Measurements from ENCODE around the gene ATP10B. TPM values are rescaled to one million over a fixed set of nuclear protein-coding genes. Genes with fewer than 3 reads are reported as not detected.

Gene ATP10B
- total and polyA plus RNA-seq, 10 of the 15 experiments (the other 5 are each of a cell fraction or from before 2014, with no cell fraction given), result not detected

GRCh38 chr5:160668356-160668755 lies 183.7 kb downstream of the ATP10B start:
- H3K4me1 ChIP-seq (ENCODE audit: control insufficient read depth, insufficient read depth, low read length), result no peaks in the 10 kb centered on the region
- no peak for ATAC-seq
- no TSS peak for BruUV-seq (replicated peaks)
- RAD21 ChIA-PET (ENCODE audit: unreplicated experiment), result no interaction called here
- in situ Hi-C loops (cut with MboI) (no loop called here), intact Hi-C loops (cut with micrococcal nuclease; ENCODE audit: unreplicated experiment) (no loop called here)
- no peaks in the 10 kb centered on the region for H3K9me3 ChIP-seq (replicated peaks; ENCODE audit: control insufficient read depth, insufficient read depth, low read length)
- H3K9ac ChIP-seq (ENCODE audit: control insufficient read depth, insufficient read depth, low read length), result no peak overlapping the region
- SMC1A ChIA-PET (ENCODE audit: uncharacterized antibody, unreplicated experiment), result interaction anchor here (1.2 kb wide), 1 partner anchor 17 kb away, joined by 3 read pairs; no protein-coding TSS in a partner anchor
- H3K27me3 ChIP-seq (replicated peaks in 1 of 2; ENCODE audit: control insufficient read depth in 2 of 2, insufficient read depth in 2 of 2, low read length in 1 of 2), result no peaks in the 10 kb centered on the region; a peak in 1 of 4 replicates
- H3K36me3 ChIP-seq (ENCODE audit: control insufficient read depth in 2 of 2, insufficient read depth in 2 of 2, low read length in 1 of 2), result no peaks in the 10 kb centered on the region
- POLR2A ChIA-PET, result no interaction called here
- H3K4me3 ChIP-seq, result no peak overlapping the region
- no peak for TF ChIP-seq PML (IDR thresholded peaks at IDR 0.05; ENCODE audit: low read length)
- no peak for TF ChIP-seq POLR2AphosphoS5 (IDR thresholded peaks at IDR 0.05; ENCODE audit: low read length)
- no peak for TF ChIP-seq SREBF1 (IDR thresholded peaks at IDR 0.05; ENCODE audit: low read length)
- TF ChIP-seq BHLHE40 (IDR thresholded peaks at IDR 0.05; ENCODE audit: borderline replicate concordance in 1 of 2, low read depth in 2 of 2, low read length in 1 of 2), result no peak
- TF ChIP-seq, protein P1, sequence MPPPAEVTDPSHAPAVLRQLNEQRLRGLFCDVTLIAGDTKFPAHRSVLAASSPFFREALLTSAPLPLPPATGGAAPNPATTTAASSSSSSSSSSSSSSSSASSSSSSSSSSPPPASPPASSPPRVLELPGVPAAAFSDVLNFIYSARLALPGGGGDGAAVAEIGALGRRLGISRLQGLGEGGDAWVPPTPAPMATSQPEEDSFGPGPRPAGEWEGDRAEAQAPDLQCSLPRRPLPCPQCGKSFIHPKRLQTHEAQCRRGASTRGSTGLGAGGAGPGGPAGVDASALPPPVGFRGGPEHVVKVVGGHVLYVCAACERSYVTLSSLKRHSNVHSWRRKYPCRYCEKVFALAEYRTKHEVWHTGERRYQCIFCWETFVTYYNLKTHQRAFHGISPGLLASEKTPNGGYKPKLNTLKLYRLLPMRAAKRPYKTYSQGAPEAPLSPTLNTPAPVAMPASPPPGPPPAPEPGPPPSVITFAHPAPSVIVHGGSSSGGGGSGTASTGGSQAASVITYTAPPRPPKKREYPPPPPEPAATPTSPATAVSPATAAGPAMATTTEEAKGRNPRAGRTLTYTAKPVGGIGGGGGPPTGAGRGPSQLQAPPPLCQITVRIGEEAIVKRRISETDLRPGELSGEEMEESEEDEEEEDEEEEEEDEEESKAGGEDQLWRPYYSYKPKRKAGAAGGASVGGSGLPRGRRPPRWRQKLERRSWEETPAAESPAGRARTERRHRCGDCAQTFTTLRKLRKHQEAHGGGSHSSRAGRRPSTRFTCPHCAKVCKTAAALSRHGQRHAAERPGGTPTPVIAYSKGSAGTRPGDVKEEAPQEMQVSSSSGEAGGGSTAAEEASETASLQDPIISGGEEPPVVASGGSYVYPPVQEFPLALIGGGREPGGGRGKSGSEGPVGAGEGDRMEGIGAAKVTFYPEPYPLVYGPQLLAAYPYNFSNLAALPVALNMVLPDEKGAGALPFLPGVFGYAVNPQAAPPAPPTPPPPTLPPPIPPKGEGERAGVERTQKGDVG (CRISPR knock-in tag; IDR thresholded peaks at IDR 0.05), result no peak
- TF ChIP-seq SMARCA5 (IDR thresholded peaks at IDR 0.05), result no peak
- TF ChIP-seq NBN (IDR thresholded peaks at IDR 0.05), result no peak
- TF ChIP-seq RELA (IDR thresholded peaks at IDR 0.05; ENCODE audit: borderline replicate concordance, partially characterized antibody), result no peak
- H3K27ac ChIP-seq (ENCODE audit: control insufficient read depth, insufficient read depth), result no peak overlapping the region
- no peak for DNase-seq (ENCODE audit: low read depth, low spot score)
- FAIRE-seq, result no peak
- H2AFZ ChIP-seq (ENCODE audit: control insufficient read depth, low read depth, low read length), result no peak overlapping the region
- no peak overlapping the region for H3K4me2 ChIP-seq (ENCODE audit: control insufficient read depth, insufficient read depth)
- 38% methylated on average over 2 of the region's 2 CpGs for WGBS (ENCODE audit: insufficient coverage, insufficient replicate concordance, low lambda C conversion rate, missing lambda C conversion rate)
- H4K20me1 ChIP-seq (ENCODE audit: control insufficient read depth, insufficient read depth), result no peaks in the 10 kb centered on the region; the same call in 1 of the 2 replicates
- CTCF ChIA-PET, result no interaction called here
- H3K79me2 ChIP-seq (ENCODE audit: control insufficient read depth, insufficient read depth, low read length), result no peaks in the 10 kb centered on the region

Measured in GM12878 (cell line).